HG03280 (cell line): ENCODE data around the gene TBC1D17.
"Not testable (repeated sequence)": the region's sequence is repeated elsewhere in the genome, so short reads cannot be mapped to it uniquely, and the experiment has no call there.

Source experiments
- ATAC-seq: cut with Tn5 transposase; IDR thresholded peaks from one replicate; pipeline ENCODE4 v1.9.1; 2021; ENCODE audit warnings: mild to moderate bottlenecking, moderate library complexity; ENCODE audit not compliant: unreplicated experiment

Gene TBC1D17

DNA sequence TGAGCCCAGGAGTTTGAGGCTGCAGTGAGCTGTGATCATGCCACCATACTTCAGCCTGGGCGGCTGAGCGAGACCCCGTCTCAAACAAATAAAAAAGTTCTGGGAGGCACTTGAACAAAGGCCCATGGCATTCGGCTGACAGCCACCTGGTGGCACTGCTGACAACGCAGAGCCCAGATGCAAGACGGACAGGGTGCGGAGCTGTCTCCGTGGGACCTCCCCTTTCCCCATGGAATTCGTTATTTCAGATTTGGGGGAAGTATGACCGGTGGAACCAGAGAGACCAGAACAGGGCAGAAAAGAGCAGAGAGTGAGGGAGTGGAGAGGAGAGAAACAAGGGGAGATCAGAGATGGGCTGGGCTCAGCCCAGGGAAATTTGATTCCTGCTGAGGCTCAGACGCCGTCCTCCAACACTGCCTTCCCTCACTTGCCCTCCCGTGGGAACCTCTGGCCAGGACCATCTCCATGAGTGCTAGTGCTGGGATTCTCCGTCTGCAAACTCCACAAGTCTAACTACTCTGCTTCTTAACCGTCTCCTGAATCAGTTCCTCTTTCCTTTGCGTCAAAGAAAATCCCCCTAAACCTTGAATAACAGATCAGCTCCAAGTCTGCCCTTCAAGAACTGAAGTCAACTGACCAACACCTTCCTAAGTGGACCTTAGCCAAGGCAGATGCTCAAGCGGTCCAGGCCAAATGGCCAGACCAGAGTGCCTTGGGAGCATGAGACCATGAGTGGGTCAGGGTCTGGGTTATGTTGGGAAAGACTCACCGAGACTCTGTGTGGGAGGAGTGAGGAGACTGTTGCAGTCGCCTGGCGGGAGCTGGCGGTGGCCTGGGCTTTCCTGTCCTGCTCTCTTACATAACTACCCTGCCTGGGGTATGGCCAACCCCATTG lies 39.6 kb downstream of the TBC1D17 start:
- ATAC-seq: no peak

DNA sequence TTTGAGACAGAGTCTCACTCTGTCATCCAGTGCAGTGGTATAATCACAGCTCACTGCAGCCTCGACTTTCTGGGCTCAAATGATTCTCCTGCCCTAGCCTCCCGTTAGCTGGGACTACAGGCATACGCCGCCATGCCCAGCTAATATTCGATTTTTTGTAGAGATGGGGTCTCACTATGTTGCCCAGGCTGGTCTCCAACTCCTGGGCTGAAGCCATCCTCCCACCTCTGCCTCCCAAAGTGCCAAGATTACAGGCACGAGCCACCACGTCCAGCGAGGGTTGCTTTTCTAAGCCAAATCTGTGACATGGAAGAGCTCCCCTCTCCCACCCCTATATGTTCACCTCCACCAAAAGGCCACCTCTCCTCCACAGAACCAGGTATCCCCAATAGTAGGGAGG lies 40.6 kb downstream of the TBC1D17 start:
- ATAC-seq: no peak

DNA sequence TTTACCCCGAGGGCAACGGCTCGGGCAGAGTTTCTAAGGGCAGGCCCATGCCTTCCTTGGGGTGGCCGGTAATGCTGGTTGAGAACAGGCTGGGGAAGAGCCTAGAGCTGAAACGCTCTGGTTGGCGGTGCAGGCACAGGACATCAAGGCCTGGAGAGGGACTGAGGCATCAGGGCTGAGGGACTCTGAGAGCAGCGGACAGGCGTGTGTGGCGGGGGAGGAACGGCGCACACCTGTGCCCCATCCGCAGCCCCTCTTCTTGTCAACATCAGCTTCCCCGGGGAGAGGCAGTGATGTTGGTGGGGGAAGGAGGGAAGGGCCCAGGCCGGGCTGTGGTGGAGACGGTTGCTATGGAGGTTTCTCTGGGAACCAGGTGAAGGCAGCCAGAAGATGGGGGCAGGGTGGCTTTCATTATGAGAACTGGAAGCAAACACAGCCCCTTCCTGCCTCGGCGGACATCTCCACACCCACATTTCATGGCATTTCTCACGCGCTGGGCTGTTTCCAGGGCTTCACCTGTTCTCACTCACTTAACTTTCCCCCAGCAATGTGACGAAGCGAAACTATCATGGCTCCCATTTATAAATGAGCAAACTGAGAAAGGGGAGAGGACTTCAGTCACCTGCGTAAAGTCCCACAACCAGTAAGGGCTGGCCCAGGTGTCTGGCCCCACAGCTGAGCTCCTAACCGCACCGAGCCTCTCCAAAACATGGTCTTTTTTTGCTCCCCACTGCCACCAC lies 43.3 kb downstream of the TBC1D17 start:
- no peak for ATAC-seq

- ATAC-seq: no peak
Measured at GRCh38 chr19:49921871-49922795, 44.6 kb downstream of the TBC1D17 start.

- no peak for ATAC-seq
Measured at GRCh38 chr19:49923055-49924003, 45.8 kb downstream of the TBC1D17 start.

- no peak for ATAC-seq
Measured at GRCh38 chr19:49924004-49924880, 46.7 kb downstream of the TBC1D17 start.

- not testable (repeated sequence) for ATAC-seq
Measured at GRCh38 chr19:49924881-49925210, 47.3 kb downstream of the TBC1D17 start.

- no peak for ATAC-seq
Measured at GRCh38 chr19:49925486-49925885, 48.0 kb downstream of the TBC1D17 start.

DNA sequence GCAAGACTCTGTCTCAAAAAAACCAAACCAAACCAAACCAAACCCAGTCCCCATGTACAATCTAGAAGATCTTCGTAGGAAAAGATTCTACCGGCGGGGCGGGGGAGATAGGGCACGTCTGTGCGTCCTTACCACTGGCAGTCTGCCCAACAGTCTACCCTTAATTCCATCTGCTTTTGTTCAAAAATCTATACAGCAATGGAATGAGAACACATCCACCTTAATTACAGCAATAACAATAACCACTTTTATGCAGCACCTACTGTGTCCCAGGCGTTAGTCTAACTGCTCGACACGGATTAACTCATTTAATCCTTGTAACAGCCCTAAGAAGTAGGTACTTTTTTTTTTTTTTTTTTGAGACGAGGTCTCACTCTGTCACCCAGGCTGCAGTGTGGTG lies 49.0 kb downstream of the TBC1D17 start:
- no peak for ATAC-seq

DNA sequence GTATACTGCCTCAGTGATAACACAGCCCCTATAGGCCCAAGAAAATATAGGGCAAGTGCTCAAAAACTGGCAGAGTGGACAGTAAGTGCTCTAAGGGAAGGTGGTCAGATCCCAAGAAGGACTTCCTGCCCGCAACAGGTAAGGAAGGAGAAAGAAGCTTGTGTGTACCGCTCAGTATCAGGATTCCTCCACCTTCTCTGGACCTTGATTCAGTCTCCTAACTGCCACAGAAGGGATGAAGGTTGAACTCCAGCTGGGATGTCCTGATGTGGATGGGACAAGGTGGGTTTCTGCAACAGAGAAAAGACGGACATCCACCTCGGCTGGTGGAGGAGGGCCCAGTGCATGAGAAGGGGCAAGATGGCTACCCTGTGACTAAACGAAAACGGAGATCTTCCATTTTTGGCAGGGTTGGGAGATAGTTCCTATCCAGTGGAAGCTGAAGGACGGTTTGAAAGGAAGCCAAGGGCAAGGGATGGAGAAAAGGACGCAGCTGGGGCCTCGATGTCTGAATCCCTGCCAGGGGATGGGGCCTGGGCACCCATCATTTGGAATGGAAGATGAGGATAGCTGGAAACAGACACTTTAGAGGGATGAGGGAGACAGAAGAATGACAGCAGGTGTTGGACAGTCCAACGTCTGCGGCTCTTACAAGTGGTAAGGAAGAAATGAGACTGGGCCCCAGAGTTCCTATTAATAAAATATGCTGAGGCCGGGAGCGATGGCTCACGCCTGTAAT lies 50.2 kb downstream of the TBC1D17 start:
- ATAC-seq: no peak

GRCh38 chr19:49929121-49929610 lies 51.7 kb downstream of the TBC1D17 start, which contains the start of the genes ATF5 and NUP62:
Gene ATF5 (plus strand): TSS chr19:49929205. CDS start chr19:49930851, 1,646 bp downstream.
Gene NUP62 (minus strand): TSS chr19:49929504. CDS start chr19:49909807, 19,697 bp downstream.
- peak; percentile 47 for ATAC-seq

DNA sequence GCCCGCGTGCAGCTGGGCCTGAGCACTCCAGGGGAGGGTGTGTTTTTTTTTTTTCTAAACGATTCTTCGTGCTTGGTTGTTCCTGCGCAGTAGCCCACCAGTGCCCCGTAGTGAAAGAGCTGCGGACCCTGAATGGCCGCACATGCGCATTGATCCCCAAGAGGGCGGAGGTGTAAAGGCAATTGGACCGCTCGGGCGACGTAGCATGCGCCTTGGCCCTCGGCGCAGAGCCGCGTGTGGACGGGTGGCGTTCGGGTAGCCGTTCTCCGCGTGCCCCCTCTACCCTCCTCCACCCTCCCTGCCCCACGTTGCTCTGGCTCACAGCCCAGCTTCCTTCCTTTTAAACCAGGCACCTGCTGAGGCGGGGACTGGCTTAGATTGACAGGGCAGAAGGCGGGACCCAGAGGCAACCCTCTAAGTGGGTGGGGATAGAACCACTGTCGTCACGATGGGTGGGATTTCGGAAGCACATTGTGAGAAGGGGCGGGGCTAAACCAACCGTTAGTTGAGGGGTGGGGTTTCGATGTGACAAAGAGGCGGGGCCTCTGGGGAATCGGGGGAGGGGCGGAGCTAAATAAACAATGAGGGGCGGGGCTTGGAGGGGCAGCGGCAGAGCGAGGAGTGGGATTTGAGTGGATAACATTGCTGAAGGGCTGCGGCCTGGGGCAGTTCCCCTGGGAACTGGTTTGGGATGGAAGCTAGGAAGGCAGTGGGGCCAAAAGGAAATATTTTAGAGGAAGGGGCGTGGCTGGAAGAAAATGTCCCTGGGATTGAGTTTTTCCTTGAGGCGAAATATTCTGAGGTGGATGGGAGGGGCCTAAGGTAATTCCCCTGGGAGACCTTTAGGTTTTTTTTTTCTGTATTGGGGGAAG lies 52.3 kb downstream of the TBC1D17 start:
- ATAC-seq: peak; percentile 74

DNA sequence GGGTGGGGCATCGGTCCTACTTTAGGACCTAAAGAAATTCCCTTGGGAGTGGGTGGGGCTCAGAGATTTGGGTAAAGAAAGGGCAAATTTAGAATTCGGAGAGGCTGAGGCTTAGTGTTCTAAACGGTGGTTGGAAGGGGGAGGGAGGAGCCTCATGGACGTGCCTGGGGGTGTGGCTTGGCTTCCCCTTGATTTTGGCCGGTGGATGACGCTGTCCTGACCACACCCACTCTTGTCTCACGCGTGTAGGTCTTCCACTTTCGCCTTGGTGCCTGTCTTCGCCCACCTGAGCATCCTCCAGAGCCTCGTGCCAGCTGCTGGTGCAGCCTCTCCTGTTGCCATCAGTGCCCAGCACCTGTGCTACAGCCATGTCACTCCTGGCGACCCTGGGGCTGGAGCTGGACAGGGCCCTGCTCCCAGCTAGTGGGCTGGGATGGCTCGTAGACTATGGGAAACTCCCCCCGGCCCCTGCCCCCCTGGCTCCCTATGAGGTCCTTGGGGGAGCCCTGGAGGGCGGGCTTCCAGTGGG lies 53.0 kb downstream of the TBC1D17 start:
- no peak for ATAC-seq

GRCh38 chr19:49931293-49932040 lies 54.0 kb downstream of the TBC1D17 start:
- ATAC-seq: no peak

DNA sequence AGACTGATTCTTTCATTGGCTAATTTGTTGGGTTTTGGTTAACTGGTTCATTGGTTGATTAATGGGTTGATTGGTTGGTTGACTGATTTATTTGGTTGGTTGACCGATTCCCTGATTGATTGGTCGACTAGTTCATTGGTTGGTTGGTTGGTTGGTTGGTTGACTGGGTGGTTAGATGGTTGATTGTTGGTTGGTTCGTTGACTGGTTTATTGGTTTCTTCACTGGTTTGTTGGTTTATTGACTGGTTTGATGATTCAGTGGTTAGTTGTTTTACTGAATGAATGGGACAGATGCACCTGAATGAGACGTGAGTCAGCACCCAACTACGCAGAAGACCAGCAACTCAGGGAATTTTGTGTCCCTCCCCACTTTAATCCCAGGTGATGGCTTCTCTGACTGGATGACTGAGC lies 54.5 kb downstream of the TBC1D17 start:
- no peak for ATAC-seq

- no peak for ATAC-seq
Measured at GRCh38 chr19:49932731-49933131, 55.2 kb downstream of the TBC1D17 start.
